ENCODE results near the gene GAL3ST2.

Gene GAL3ST2

DNA sequence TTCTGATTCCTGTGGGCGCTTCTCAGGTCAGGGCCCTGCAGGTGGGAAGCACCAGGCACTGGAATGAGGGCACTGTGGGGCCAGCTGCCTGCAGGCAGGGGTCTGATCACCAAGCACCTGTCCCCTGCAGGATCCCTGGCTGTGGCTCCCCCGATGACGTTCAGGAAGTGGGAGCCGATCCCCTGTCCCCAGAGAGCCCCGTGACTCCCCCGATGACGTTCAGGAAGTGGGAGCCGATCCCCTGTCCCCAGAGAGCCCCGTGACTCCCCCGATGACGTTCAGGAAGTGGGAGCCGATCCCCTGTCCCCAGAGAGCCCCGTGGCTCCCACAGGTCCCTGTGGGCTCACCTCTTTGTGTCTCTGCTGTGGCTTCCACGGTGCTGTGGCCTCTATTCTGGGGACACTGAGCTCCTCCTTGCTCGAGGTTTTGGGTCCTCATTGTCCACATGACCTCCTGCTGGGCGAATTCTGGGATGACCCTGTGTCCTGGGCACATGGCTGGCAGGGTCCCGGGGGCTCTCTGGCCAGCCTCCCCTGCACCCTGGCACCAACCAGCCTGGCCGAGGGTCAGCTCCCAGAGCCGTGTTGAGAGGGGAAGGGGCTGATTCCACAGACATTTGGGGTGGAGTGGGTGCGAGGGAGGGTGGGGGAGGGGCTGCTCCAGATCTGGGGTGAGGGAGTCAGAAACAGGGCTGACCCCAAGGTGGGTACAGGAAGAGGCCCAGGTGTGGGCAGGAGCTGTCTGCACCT, 37.2 kb downstream of the GAL3ST2 start:
- no peaks in the 10 kb centered on the region for H3K79me1 ChIP-seq (replicated peaks; ENCODE audit: low read length, poor library complexity, severe bottlenecking)
- no peak overlapping the region for H2AK5ac ChIP-seq (ENCODE audit: low read length, severe bottlenecking)
- H2BK15ac ChIP-seq (ENCODE audit: low read depth, poor library complexity, severe bottlenecking): no peak overlapping the region
- H3K4me2 ChIP-seq (ENCODE audit: low read length, poor library complexity, severe bottlenecking): no peak overlapping the region
- H2BK12ac ChIP-seq (ENCODE audit: low read length in 2 of 2): no peak overlapping the region
- no peak for DNase-seq
- H3K4me3 ChIP-seq (ENCODE audit: insufficient read depth in 1 of 2, low read depth in 1 of 2, low read length in 2 of 2): no peak overlapping the region
- H4K8ac ChIP-seq (ENCODE audit: low read length): no peak overlapping the region
- H2AFZ ChIP-seq (ENCODE audit: low read depth, low read length): no peak overlapping the region
- H3K9me3 ChIP-seq (ENCODE audit: control insufficient read depth, low read length): no peaks in the 10 kb centered on the region
- H4K91ac ChIP-seq (ENCODE audit: low read length): no peak overlapping the region
- no peak overlapping the region for H3K23ac ChIP-seq (ENCODE audit: low read length in 2 of 2)
- H2BK5ac ChIP-seq (ENCODE audit: low read depth, low read length, poor library complexity, severe bottlenecking): no peak overlapping the region
- no peak overlapping the region for H3K4ac ChIP-seq (ENCODE audit: low read depth in 1 of 2, low read length in 2 of 2)
- H3K9ac ChIP-seq (ENCODE audit: low read length): no peak overlapping the region
- H3K18ac ChIP-seq (ENCODE audit: low read depth in 1 of 2, low read length in 2 of 2): no peak overlapping the region
- WGBS: 79% methylated on average over 20 of the region's 20 CpGs
- no peak overlapping the region for H3K14ac ChIP-seq (ENCODE audit: low read length in 2 of 2)
- no peaks in the 10 kb centered on the region for H3K36me3 ChIP-seq (ENCODE audit: control insufficient read depth in 1 of 2, insufficient read depth in 2 of 2, low read depth in 1 of 2, low read length in 2 of 2)
- H3K27ac ChIP-seq (ENCODE audit: low read length, poor library complexity, severe bottlenecking): no peak overlapping the region
- peaks cover 6 to 41% of the 10 kb centered on the region in 2 experiments for H3K27me3 ChIP-seq (ENCODE audit: control insufficient read depth in 1 of 2, insufficient read depth in 1 of 2, low read length in 2 of 2)
- H3K4me1 ChIP-seq (ENCODE audit: control insufficient read depth, insufficient read depth, low read depth, low read length): no peaks in the 10 kb centered on the region
- no peak overlapping the region for H2BK120ac ChIP-seq (ENCODE audit: low read depth, low read length)

DNA sequence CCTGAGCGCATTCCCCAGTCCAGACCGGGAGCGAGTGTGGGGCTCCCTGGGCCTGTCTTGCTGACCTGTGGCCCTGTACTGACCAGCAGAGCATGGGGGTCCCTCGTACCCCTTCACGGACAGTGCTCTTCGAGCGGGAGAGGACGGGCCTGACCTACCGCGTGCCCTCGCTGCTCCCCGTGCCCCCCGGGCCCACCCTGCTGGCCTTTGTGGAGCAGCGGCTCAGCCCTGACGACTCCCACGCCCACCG, 37.7 kb downstream of the GAL3ST2 start:
- peaks cover 4 to 37% of the 10 kb centered on the region in 2 experiments for H3K27me3 ChIP-seq (ENCODE audit: control insufficient read depth in 1 of 2, insufficient read depth in 1 of 2, low read length in 2 of 2)
- no peak for DNase-seq
- no peak overlapping the region for H2BK12ac ChIP-seq (ENCODE audit: low read length in 2 of 2)
- H3K14ac ChIP-seq (ENCODE audit: low read length in 2 of 2): no peak overlapping the region
- no peak overlapping the region for H4K8ac ChIP-seq (ENCODE audit: low read length)
- no peak overlapping the region for H3K18ac ChIP-seq (ENCODE audit: low read depth in 1 of 2, low read length in 2 of 2)
- H3K27ac ChIP-seq (ENCODE audit: low read length, poor library complexity, severe bottlenecking): no peak overlapping the region
- H3K4ac ChIP-seq (ENCODE audit: low read depth in 1 of 2, low read length in 2 of 2): no peak overlapping the region
- H2BK15ac ChIP-seq (ENCODE audit: low read depth, poor library complexity, severe bottlenecking): no peak overlapping the region
- H3K36me3 ChIP-seq (ENCODE audit: control insufficient read depth in 1 of 2, insufficient read depth in 2 of 2, low read depth in 1 of 2, low read length in 2 of 2): no peaks in the 10 kb centered on the region
- H3K79me1 ChIP-seq (replicated peaks; ENCODE audit: low read length, poor library complexity, severe bottlenecking): no peaks in the 10 kb centered on the region
- H3K4me2 ChIP-seq (ENCODE audit: low read length, poor library complexity, severe bottlenecking): no peak overlapping the region
- H3K4me3 ChIP-seq (ENCODE audit: insufficient read depth in 1 of 2, low read depth in 1 of 2, low read length in 2 of 2): peak overlapping the region in 1 of 2 experiments; percentile 20
- no peaks in the 10 kb centered on the region for H3K4me1 ChIP-seq (ENCODE audit: control insufficient read depth, insufficient read depth, low read depth, low read length)
- H2BK120ac ChIP-seq (ENCODE audit: low read depth, low read length): no peak overlapping the region
- WGBS: 94% methylated on average over 16 of the region's 17 CpGs
- H4K91ac ChIP-seq (ENCODE audit: low read length): no peak overlapping the region
- no peaks in the 10 kb centered on the region for H3K9me3 ChIP-seq (ENCODE audit: control insufficient read depth, low read length)
- H3K9ac ChIP-seq (ENCODE audit: low read length): no peak overlapping the region
- H2BK5ac ChIP-seq (ENCODE audit: low read depth, low read length, poor library complexity, severe bottlenecking): no peak overlapping the region
- no peak overlapping the region for H2AFZ ChIP-seq (ENCODE audit: low read depth, low read length)
- H2AK5ac ChIP-seq (ENCODE audit: low read length, severe bottlenecking): no peak overlapping the region
- no peak overlapping the region for H3K23ac ChIP-seq (ENCODE audit: low read length in 2 of 2)

- WGBS: 91% methylated on average over 50 of the region's 52 CpGs
Measured at GRCh38 chr2:241814643-241815476, 38.2 kb downstream of the GAL3ST2 start.

More at GRCh38 chr2:241814643-241815476, 38.2 kb downstream of the GAL3ST2 start:
- Histone ChIP-seq H4K8ac (ENCODE audit: low read length) (no peak overlapping the region), H3K9ac (ENCODE audit: low read length) (no peak overlapping the region), H2AFZ (ENCODE audit: low read depth, low read length) (no peak overlapping the region), H3K14ac (ENCODE audit: low read length in 2 of 2) (no peak overlapping the region), H3K27me3 (ENCODE audit: control insufficient read depth in 1 of 2, insufficient read depth in 1 of 2, low read length in 2 of 2) (peaks cover 0 to 34% of the 10 kb centered on the region in 2 experiments), H3K27ac (ENCODE audit: low read length, poor library complexity, severe bottlenecking) (no peak overlapping the region), H4K91ac (ENCODE audit: low read length) (no peak overlapping the region), H3K18ac (ENCODE audit: low read depth in 1 of 2, low read length in 2 of 2) (no peak overlapping the region), H2BK5ac (ENCODE audit: low read depth, low read length, poor library complexity, severe bottlenecking) (no peak overlapping the region), H3K4me2 (ENCODE audit: low read length, poor library complexity, severe bottlenecking) (no peak overlapping the region), H2BK15ac (ENCODE audit: low read depth, poor library complexity, severe bottlenecking) (no peak overlapping the region), H2BK12ac (ENCODE audit: low read length in 2 of 2) (no peak overlapping the region), H3K36me3 (ENCODE audit: control insufficient read depth in 1 of 2, insufficient read depth in 2 of 2, low read depth in 1 of 2, low read length in 2 of 2) (no peaks in the 10 kb centered on the region), H2BK120ac (ENCODE audit: low read depth, low read length) (no peak overlapping the region), H3K23ac (ENCODE audit: low read length in 2 of 2) (no peak overlapping the region), H2AK5ac (ENCODE audit: low read length, severe bottlenecking) (no peak overlapping the region), H3K79me1 (replicated peaks; ENCODE audit: low read length, poor library complexity, severe bottlenecking) (no peaks in the 10 kb centered on the region), H3K4ac (ENCODE audit: low read depth in 1 of 2, low read length in 2 of 2) (no peak overlapping the region), H3K4me3 (ENCODE audit: insufficient read depth in 1 of 2, low read depth in 1 of 2, low read length in 2 of 2) (peak overlapping the region in 1 of 2 experiments; percentile 20), H3K9me3 (ENCODE audit: control insufficient read depth, low read length) (no peaks in the 10 kb centered on the region), H3K4me1 (ENCODE audit: control insufficient read depth, insufficient read depth, low read depth, low read length) (no peaks in the 10 kb centered on the region)
- DNase-seq: no peak
